Measurements from ENCODE around the gene ACIN1.
"Not testable (repeated sequence)": the region's sequence is repeated elsewhere in the genome, so short reads cannot be mapped to it uniquely, and the experiment has no call there.

The ACIN1 gene

GRCh38 chr14:23041729-23042128 lies 53.2 kb downstream of the ACIN1 start:
- no peak for DNase-seq (ENCODE audit: low spot score)

- no peak for DNase-seq (ENCODE audit: low spot score)
These were observed 54.8 kb downstream of the ACIN1 start for GRCh38 chr14:23040100-23040499.

- DNase-seq (ENCODE audit: low spot score): no peak
These were observed 59.4 kb downstream of the ACIN1 start for GRCh38 chr14:23035303-23036144.

- DNase-seq (ENCODE audit: low spot score): peak; percentile 92
These were observed 60.2 kb downstream of the ACIN1 start, which contains the start of gene PSMB5 for GRCh38 chr14:23034498-23035302. TSS of gene PSMB5 (minus strand) at chr14:23034900. CDS start at chr14:23034881, 19 bp downstream.

GRCh38 chr14:23033801-23034497 lies 61.0 kb downstream of the ACIN1 start:
- no peak for DNase-seq (ENCODE audit: low spot score)

- no peak for DNase-seq (ENCODE audit: low spot score)
These were observed 61.6 kb downstream of the ACIN1 start for GRCh38 chr14:23033251-23033727.

GRCh38 chr14:23030936-23031335 lies 64.0 kb downstream of the ACIN1 start:
- no peak for DNase-seq (ENCODE audit: low spot score)

- DNase-seq (ENCODE audit: low spot score): no peak
These were observed 66.1 kb downstream of the ACIN1 start for GRCh38 chr14:23028799-23029198.

GRCh38 chr14:23025151-23025814 lies 69.7 kb downstream of the ACIN1 start:
- no peak for DNase-seq (ENCODE audit: low spot score)

- DNase-seq (ENCODE audit: low spot score): no peak
These were observed 70.3 kb downstream of the ACIN1 start for GRCh38 chr14:23024612-23025075.

- DNase-seq (ENCODE audit: low spot score): no peak
These were observed 71.2 kb downstream of the ACIN1 start for GRCh38 chr14:23023795-23024152.

GRCh38 chr14:23023022-23023794 lies 71.7 kb downstream of the ACIN1 start:
- DNase-seq (ENCODE audit: low spot score): no peak

GRCh38 chr14:23021889-23022442 lies 73.0 kb downstream of the ACIN1 start:
- no peak for DNase-seq (ENCODE audit: low spot score)

GRCh38 chr14:23021434-23021833 lies 73.5 kb downstream of the ACIN1 start:
- no peak for DNase-seq (ENCODE audit: low spot score)

GRCh38 chr14:23020143-23021128 lies 74.5 kb downstream of the ACIN1 start:
- no peak for DNase-seq (ENCODE audit: low spot score)

GRCh38 chr14:23018107-23018506 lies 76.8 kb downstream of the ACIN1 start:
- no peak for DNase-seq (ENCODE audit: low spot score)

- no peak for DNase-seq (ENCODE audit: low spot score)
These were observed 77.8 kb downstream of the ACIN1 start for GRCh38 chr14:23017091-23017490.

- no peak for DNase-seq (ENCODE audit: low spot score)
These were observed 79.3 kb downstream of the ACIN1 start for GRCh38 chr14:23015618-23016017.

GRCh38 chr14:23013749-23014054 lies 81.2 kb downstream of the ACIN1 start:
- DNase-seq (ENCODE audit: low spot score): not testable (repeated sequence)

All from germinal center (tissue), 1 donor.